GM12878 (cell line): ENCODE data around the gene GMDS. TPM values are rescaled to one million over a fixed set of nuclear protein-coding genes. Genes with fewer than 3 reads are reported as not detected.

Experiments
- ATAC-seq: fragments of 200-7000 bp; cut with Tn5 transposase; 3 replicates; pipeline ENCODE4 v1.9.1; 2020; ENCODE audit warnings: mild to moderate bottlenecking, moderate library complexity
- BruUV-seq: library from RNA; stranded (reverse); fragments of 400-500 nt; replicated peaks from 2 replicates; lab custom pipeline; 2021; lab: Mats Ljungman, UMichigan
- CTCF ChIA-PET: fragments of 300-600 bp; sonication (Branson Sonifier 250); formaldehyde crosslinking; extraction: SDS; loops from one replicate; lab custom pipeline; 2021; ENCODE audit warnings: inconsistent platforms; lab: Yijun Ruan, JAX
- POLR2A ChIA-PET: fragments of 350-600 bp; formaldehyde crosslinking; extraction: SDS; loops from one replicate; lab custom pipeline; 2021; ENCODE audit warnings: inconsistent platforms; lab: Charles Lee
- RAD21 ChIA-PET: fragments of 300-600 bp; sonication (Branson Sonifier 250); formaldehyde crosslinking; loops from one replicate; lab custom pipeline; 2023; ENCODE audit warnings: antibody characterized with exemption; ENCODE audit not compliant: unreplicated experiment; lab: Charles Lee
- SMC1A ChIA-PET: fragments of 300-600 bp; sonication (Branson Sonifier 250); formaldehyde crosslinking; loops from one replicate; lab custom pipeline; 2023; ENCODE audit not compliant: unreplicated experiment, uncharacterized antibody; lab: Charles Lee
- DNase-seq: peaks from one replicate; pipeline ENCODE4 v3.0.0-alpha.2; 2011; ENCODE audit warnings: low read depth, low spot score
- FAIRE-seq: peaks from 3 replicates; lab custom pipeline; 2011; peaks lifted over from hg19 to GRCh38; lab: Jason Lieb, UNC
- H2AFZ ChIP-seq: 2 replicates; pipeline ENCODE4 v1.6.0; 2011; ENCODE audit warnings: low read depth, low read length, control low read depth; ENCODE audit not compliant: control insufficient read depth
- H3K27ac ChIP-seq: 2 replicates; pipeline ENCODE4 v1.5.1; 2011; ENCODE audit warnings: control low read depth; ENCODE audit not compliant: control insufficient read depth, insufficient read depth
- H3K27me3 ChIP-seq, 2 experiments: replicated peaks in 1 of 2; 2 replicates each; pipeline versions ENCODE4 v1.6.0 to v1.6.1; 2011; ENCODE audit warnings: low read length in 1 of 2; ENCODE audit not compliant: control insufficient read depth in 2 of 2, insufficient read depth in 2 of 2
- H3K36me3 ChIP-seq, 2 experiments: 2 replicates each; pipeline ENCODE4 v1.5.1; 2011; ENCODE audit warnings: low read length in 1 of 2; ENCODE audit not compliant: control insufficient read depth in 2 of 2, insufficient read depth in 2 of 2
- H3K4me1 ChIP-seq: 2 replicates; pipeline ENCODE4 v1.6.1; 2011; ENCODE audit warnings: mild to moderate bottlenecking, low read length, moderate library complexity, mixed read lengths; ENCODE audit not compliant: control insufficient read depth, insufficient read depth
- H3K4me2 ChIP-seq: 2 replicates; pipeline ENCODE4 v1.6.0; 2011; ENCODE audit warnings: control low read depth; ENCODE audit not compliant: control insufficient read depth, insufficient read depth
- H3K4me3 ChIP-seq: fragments of 200-600 bp; sonication (generic); 2 replicates; pipeline ENCODE4 v1.5.1; 2016
- H3K79me2 ChIP-seq: 2 replicates; pipeline ENCODE4 v1.6.0; 2011; ENCODE audit warnings: low read length; ENCODE audit not compliant: control insufficient read depth, insufficient read depth
- H3K9ac ChIP-seq: 2 replicates; pipeline ENCODE4 v1.8.0; 2011; ENCODE audit warnings: low read length, control low read depth, mixed read lengths; ENCODE audit not compliant: control insufficient read depth, insufficient read depth
- H3K9me3 ChIP-seq: replicated peaks from 3 replicates; pipeline ENCODE4 v1.5.1; 2011; ENCODE audit warnings: mild to moderate bottlenecking, low read length; ENCODE audit not compliant: control insufficient read depth, insufficient read depth
- H4K20me1 ChIP-seq: 2 replicates; pipeline ENCODE4 v1.6.0; 2011; ENCODE audit not compliant: control insufficient read depth, insufficient read depth
- CEBPB ChIP-seq, 2 experiments: fragments of 150-350 bp in 1 of 2; IDR thresholded peaks; 2 replicates each; pipeline ENCODE4 v1.6.1; 2012 to 2014; ENCODE audit warnings: low read depth in 2 of 2, low read length in 2 of 2, borderline replicate concordance in 1 of 2, inconsistent platforms in 1 of 2
- MEF2A ChIP-seq: IDR thresholded peaks from 2 replicates; pipeline ENCODE4 v1.6.1; 2011; ENCODE audit warnings: low read depth, mild to moderate bottlenecking, low read length, moderate library complexity; ENCODE audit not compliant: insufficient read depth
- NFIC ChIP-seq: IDR thresholded peaks from 2 replicates; pipeline ENCODE4 v1.6.1; 2012; ENCODE audit warnings: low read depth, mild to moderate bottlenecking, inconsistent platforms, low read length, moderate library complexity
- NR2F1 ChIP-seq: fragments of 450-650 bp; conservative IDR thresholded peaks from 2 replicates; pipeline ENCODE4 v1.6.1; 2017; ENCODE audit warnings: mild to moderate bottlenecking
- PAX5 ChIP-seq: IDR thresholded peaks from 2 replicates; pipeline ENCODE4 v1.6.1; 2011; ENCODE audit warnings: low read depth, low read length, borderline replicate concordance
- REST ChIP-seq: IDR thresholded peaks from 2 replicates; pipeline ENCODE4 v1.6.1; 2012; ENCODE audit warnings: mild to moderate bottlenecking, low read depth, low read length
- SIN3A ChIP-seq: IDR thresholded peaks from 2 replicates; pipeline ENCODE4 v1.6.1; 2012; ENCODE audit warnings: low read depth, low read length, improper control_type of control experiment
- TAF1 ChIP-seq: IDR thresholded peaks from 2 replicates; pipeline ENCODE4 v1.6.1; 2011; ENCODE audit warnings: mild to moderate bottlenecking, low read depth, low read length, borderline replicate concordance
- TARDBP ChIP-seq: IDR thresholded peaks from 2 replicates; pipeline ENCODE4 v1.6.1; 2016; ENCODE audit warnings: borderline replicate concordance
- ZNF207 ChIP-seq: fragments of 450-650 bp; IDR thresholded peaks from 2 replicates; pipeline ENCODE4 v1.6.1; 2014; ENCODE audit warnings: antibody characterized with exemption, mild to moderate bottlenecking, borderline replicate concordance
- WGBS: methylation state at CpG from one replicate; pipeline ENCODE4 v1.1.6; 2016; ENCODE audit warnings: low lambda C conversion rate; ENCODE audit not compliant: insufficient replicate concordance, insufficient coverage; ENCODE audit errors: missing lambda C conversion rate; 5-methylcytosine and 5-hydroxymethylcytosine counted together
- in situ Hi-C: fragments of 300-500 bp; cut with MboI; formaldehyde crosslinking; loops from 9 replicates; pipeline ENCODE4 v1.14.3; 2018; ENCODE audit warnings: mixed read lengths
- intact Hi-C: fragments of 100-400 bp; cut with micrococcal nuclease; formaldehyde crosslinking; loops from one replicate; pipeline ENCODE4 v1.14.2; 2022; ENCODE audit not compliant: unreplicated experiment
- polyA plus RNA-seq, 11 experiments: library from polyadenylated mRNA; depleted of rRNA in 4 of 11; unstranded in 6 of 11; stranded (reverse) in 5 of 11; fragments of >200 nt; fragmentation: Nextera tagmentation in 4 of 11; fragmentation: Illumina TruSeq in 1 of 11; extraction: Ambion mirVana in 4 of 11; extraction: Trizol in 1 of 11; gene quantifications; 1 replicate in 1 of 11; 2 replicates in 10 of 11; pipeline versions ENCODE4 v1.2.1 to v1.2.3, GENCODE V29; 2011 to 2016; ENCODE audit warnings: inconsistent platforms in 2 of 11, missing spikeins in 2 of 11, low read depth in 1 of 11
- total RNA-seq, 4 experiments: library from RNA; depleted of rRNA in 3 of 4; stranded (reverse); fragments of >200 nt in 3 of 4; fragmentation: Illumina TruSeq in 1 of 4; extraction: Trizol in 1 of 4; gene quantifications; 2 replicates each; pipeline versions ENCODE4 v1.2.1 to v1.2.3, GENCODE V29; 2013 to 2021
- TF ChIP-seq, protein P1 (sequence below): IDR thresholded peaks from 2 replicates; pipeline ENCODE4 v1.6.1; 2011; ENCODE audit warnings: borderline replicate concordance, low read depth, mild to moderate bottlenecking, moderate library complexity, low read length; ENCODE audit not compliant: insufficient read depth, poor library complexity, severe bottlenecking
- TF ChIP-seq, protein P2 (sequence below): fragments of 450-650 bp; IDR thresholded peaks from 2 replicates; pipeline ENCODE4 v1.6.1; 2017; ENCODE audit warnings: borderline replicate concordance

Gene GMDS
- total and polyA plus RNA-seq, 10 of the 15 experiments (the other 5 are each of a cell fraction or from before 2014, with no cell fraction given), result 0.61 to 53.8 (median 29.3) TPM

DNA sequence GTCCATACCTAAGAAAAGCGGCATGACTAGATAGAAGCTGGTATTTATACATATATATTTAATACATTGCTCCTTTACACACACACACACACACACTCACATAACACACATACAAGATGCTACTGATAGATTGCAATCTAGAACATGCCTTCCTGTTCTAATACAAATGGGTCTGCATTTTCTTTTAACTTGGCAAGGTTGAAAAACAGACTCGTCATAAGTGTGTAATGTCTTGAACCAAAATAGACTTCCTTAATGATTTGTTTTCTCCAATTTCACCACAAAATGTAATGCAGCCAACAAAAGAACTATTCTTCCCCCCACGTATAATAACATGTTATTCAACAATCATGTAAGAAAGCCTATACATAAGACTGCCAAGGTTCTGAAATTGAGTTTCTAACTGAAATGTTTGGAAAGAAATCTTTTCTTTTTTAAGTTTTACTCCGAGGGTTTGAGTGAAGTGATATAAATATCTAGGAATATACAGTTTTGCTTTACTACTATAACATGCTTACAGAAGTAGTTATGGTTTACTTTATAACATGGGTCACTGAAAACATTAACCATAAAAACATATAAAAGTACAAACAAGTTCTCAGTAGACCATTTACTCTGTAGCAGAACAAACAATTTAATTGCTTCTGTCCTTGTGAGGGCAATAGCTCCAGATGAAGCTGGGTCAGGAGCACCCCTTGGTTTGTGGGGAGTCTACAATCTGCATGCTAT is 428.2 kb downstream of the GMDS start (continued):
- no peak for TF ChIP-seq TAF1
- no peak for TF ChIP-seq TARDBP
- TF ChIP-seq ZNF207, result no peak
- TF ChIP-seq, protein P1, sequence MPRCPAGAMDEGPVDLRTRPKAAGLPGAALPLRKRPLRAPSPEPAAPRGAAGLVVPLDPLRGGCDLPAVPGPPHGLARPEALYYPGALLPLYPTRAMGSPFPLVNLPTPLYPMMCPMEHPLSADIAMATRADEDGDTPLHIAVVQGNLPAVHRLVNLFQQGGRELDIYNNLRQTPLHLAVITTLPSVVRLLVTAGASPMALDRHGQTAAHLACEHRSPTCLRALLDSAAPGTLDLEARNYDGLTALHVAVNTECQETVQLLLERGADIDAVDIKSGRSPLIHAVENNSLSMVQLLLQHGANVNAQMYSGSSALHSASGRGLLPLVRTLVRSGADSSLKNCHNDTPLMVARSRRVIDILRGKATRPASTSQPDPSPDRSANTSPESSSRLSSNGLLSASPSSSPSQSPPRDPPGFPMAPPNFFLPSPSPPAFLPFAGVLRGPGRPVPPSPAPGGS, result no peak
- no peak for TF ChIP-seq CEBPB (IDR thresholded peaks at IDR 0.05; ENCODE audit: borderline replicate concordance in 1 of 2, low read depth in 2 of 2, low read length in 2 of 2)
- TF ChIP-seq NR2F1, result no peak

GRCh38 chr6:1815827-1816452 is 429.5 kb downstream of the GMDS start:
- H3K79me2 ChIP-seq, result no peaks in the 10 kb centered on the region
- H3K4me3 ChIP-seq, result no peak overlapping the region
- DNase-seq (no peak), ATAC-seq (no peak), FAIRE-seq (no peak)
- intact Hi-C loops, result no loop called here
- CTCF ChIA-PET, result no interaction called here
- POLR2A ChIA-PET, result no interaction called here
- H4K20me1 ChIP-seq, result no peaks in the 10 kb centered on the region
- H3K27ac ChIP-seq, result no peak overlapping the region
- no peak overlapping the region for H3K9ac ChIP-seq
- H3K27me3 ChIP-seq, result no peaks in the 10 kb centered on the region
- no peaks in the 10 kb centered on the region for H3K36me3 ChIP-seq
- no peaks in the 10 kb centered on the region for H3K9me3 ChIP-seq
- RAD21 ChIA-PET, result interaction anchor here (0.6 kb wide), 1 partner anchor 21 kb away, joined by 3 read pairs; no protein-coding TSS in a partner anchor
- SMC1A ChIA-PET, result interaction anchor here (1.1 kb wide), 1 partner anchor 34 kb away, joined by 3 read pairs; no protein-coding TSS in a partner anchor
- no peak overlapping the region for H3K4me2 ChIP-seq
- in situ Hi-C loops, result no loop called here
- 86% methylated on average over 8 of the region's 8 CpGs for WGBS
- no peak overlapping the region for H2AFZ ChIP-seq
- BruUV-seq, result no TSS peak
- no peaks in the 10 kb centered on the region for H3K4me1 ChIP-seq
- TF ChIP-seq SIN3A (no peak), MEF2A (no peak), PAX5 (no peak), NFIC (no peak), REST (no peak)
- TF ChIP-seq, protein P2, sequence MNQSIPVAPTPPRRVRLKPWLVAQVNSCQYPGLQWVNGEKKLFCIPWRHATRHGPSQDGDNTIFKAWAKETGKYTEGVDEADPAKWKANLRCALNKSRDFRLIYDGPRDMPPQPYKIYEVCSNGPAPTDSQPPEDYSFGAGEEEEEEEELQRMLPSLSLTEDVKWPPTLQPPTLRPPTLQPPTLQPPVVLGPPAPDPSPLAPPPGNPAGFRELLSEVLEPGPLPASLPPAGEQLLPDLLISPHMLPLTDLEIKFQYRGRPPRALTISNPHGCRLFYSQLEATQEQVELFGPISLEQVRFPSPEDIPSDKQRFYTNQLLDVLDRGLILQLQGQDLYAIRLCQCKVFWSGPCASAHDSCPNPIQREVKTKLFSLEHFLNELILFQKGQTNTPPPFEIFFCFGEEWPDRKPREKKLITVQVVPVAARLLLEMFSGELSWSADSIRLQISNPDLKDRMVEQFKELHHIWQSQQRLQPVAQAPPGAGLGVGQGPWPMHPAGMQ, result no peak
- TF ChIP-seq, protein P1, result no peak
